Measurements from ENCODE around the gene CRIP3.
"Not testable (repeated sequence)": the region's sequence is repeated elsewhere in the genome, so short reads cannot be mapped to it uniquely, and the experiment has no call there.

The CRIP3 gene

GRCh38 chr6:43304882-43305281 is 3.7 kb downstream of the CRIP3 start:
- no peak for DNase-seq

- no peak for DNase-seq
These were observed 4.3 kb downstream of the CRIP3 start for GRCh38 chr6:43304361-43304760.

- DNase-seq: no peak
These were observed 4.8 kb downstream of the CRIP3 start for GRCh38 chr6:43303751-43304331.

GRCh38 chr6:43303006-43303405 is 5.6 kb downstream of the CRIP3 start:
- not testable (repeated sequence) for DNase-seq

- DNase-seq: no peak
These were observed 6.5 kb downstream of the CRIP3 start for GRCh38 chr6:43302126-43302525.

GRCh38 chr6:43301081-43301870 is 7.3 kb downstream of the CRIP3 start:
- no peak for DNase-seq

- DNase-seq: no peak
These were observed 9.0 kb downstream of the CRIP3 start for GRCh38 chr6:43299338-43300293.

GRCh38 chr6:43298565-43299337 is 9.9 kb downstream of the CRIP3 start:
- DNase-seq: no peak

- no peak for DNase-seq
These were observed 10.7 kb downstream of the CRIP3 start, which contains the start of gene SLC22A7 for GRCh38 chr6:43297644-43298564. Gene SLC22A7, plus strand, starts transcription at chr6:43298260. Its CDS starts 99 bp downstream, at chr6:43298359.

GRCh38 chr6:43296780-43297497 is 11.7 kb downstream of the CRIP3 start:
- DNase-seq: no peak

- no peak for DNase-seq
These were observed 13.2 kb downstream of the CRIP3 start for GRCh38 chr6:43295456-43295855.

- no peak for DNase-seq
These were observed 14.1 kb downstream of the CRIP3 start for GRCh38 chr6:43294536-43294935.

- no peak for DNase-seq
These were observed 14.9 kb downstream of the CRIP3 start for GRCh38 chr6:43293698-43294097.

GRCh38 chr6:43292763-43293318 is 15.8 kb downstream of the CRIP3 start:
- DNase-seq: no peak

GRCh38 chr6:43292341-43292740 is 16.3 kb downstream of the CRIP3 start:
- DNase-seq: no peak

- DNase-seq: no peak
These were observed 16.9 kb downstream of the CRIP3 start for GRCh38 chr6:43291708-43292107.

- DNase-seq: no peak
These were observed 17.7 kb downstream of the CRIP3 start for GRCh38 chr6:43290905-43291355.

- DNase-seq: no peak
These were observed 18.2 kb downstream of the CRIP3 start for GRCh38 chr6:43290339-43290904.

GRCh38 chr6:43287717-43288679 is 20.6 kb downstream of the CRIP3 start:
- no peak for DNase-seq

All from NCI-H446 treated with DMSO at 0.1 percent for 48 hours (cell line).